ENCODE data around the gene GALNTL6.

GRCh38 chr4:171948038-171948437, 134.8 kb downstream of the GALNTL6 start:
- TF ChIP-seq, protein P1, sequence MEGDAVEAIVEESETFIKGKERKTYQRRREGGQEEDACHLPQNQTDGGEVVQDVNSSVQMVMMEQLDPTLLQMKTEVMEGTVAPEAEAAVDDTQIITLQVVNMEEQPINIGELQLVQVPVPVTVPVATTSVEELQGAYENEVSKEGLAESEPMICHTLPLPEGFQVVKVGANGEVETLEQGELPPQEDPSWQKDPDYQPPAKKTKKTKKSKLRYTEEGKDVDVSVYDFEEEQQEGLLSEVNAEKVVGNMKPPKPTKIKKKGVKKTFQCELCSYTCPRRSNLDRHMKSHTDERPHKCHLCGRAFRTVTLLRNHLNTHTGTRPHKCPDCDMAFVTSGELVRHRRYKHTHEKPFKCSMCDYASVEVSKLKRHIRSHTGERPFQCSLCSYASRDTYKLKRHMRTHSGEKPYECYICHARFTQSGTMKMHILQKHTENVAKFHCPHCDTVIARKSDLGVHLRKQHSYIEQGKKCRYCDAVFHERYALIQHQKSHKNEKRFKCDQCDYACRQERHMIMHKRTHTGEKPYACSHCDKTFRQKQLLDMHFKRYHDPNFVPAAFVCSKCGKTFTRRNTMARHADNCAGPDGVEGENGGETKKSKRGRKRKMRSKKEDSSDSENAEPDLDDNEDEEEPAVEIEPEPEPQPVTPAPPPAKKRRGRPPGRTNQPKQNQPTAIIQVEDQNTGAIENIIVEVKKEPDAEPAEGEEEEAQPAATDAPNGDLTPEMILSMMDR (conservative IDR thresholded peaks at IDR 0.05; ENCODE audit: low read length) = no peak
- no peak for TF ChIP-seq EZH2phosphoT487 (IDR thresholded peaks at IDR 0.05; ENCODE audit: borderline replicate concordance)
